Tibial artery (tissue), 4 donors: ENCODE measurements around the gene ICE2.

ENCODE experiments used
- DNase-seq, 2 donors: peaks; one replicate each; pipeline ENCODE4 v3.0.0-alpha.2; 2019
- H3K27ac ChIP-seq, 2 donors: fragments of 200-600 bp; sonication (generic) in 1 of 2; 1 replicate in 1 of 2; 2 replicates in 1 of 2; pipeline ENCODE4 v1.5.1; 2018 to 2019; ENCODE audit warnings: mild to moderate bottlenecking in 1 of 2
- H3K27me3 ChIP-seq, 2 donors: fragments of 200-600 bp; sonication (generic) in 1 of 2; one replicate each; pipeline versions ENCODE4 v1.5.1 to v1.6.0; 2016 to 2019
- H3K36me3 ChIP-seq, 3 donors: fragments of 200-600 bp; sonication (generic) in 2 of 3; one replicate each; pipeline ENCODE4 v1.5.1; 2016 to 2019; ENCODE audit warnings: mild to moderate bottlenecking in 2 of 3
- H3K4me1 ChIP-seq, 4 donors: fragments of 200-600 bp; sonication (generic) in 2 of 4; 1 replicate in 3 of 4; 2 replicates in 1 of 4; pipeline ENCODE4 v1.5.1; 2016 to 2019
- H3K4me3 ChIP-seq, 2 donors: fragments of 200-600 bp; sonication (generic) in 1 of 2; 1 replicate in 1 of 2; 2 replicates in 1 of 2; pipeline ENCODE4 v1.5.1; 2018 to 2019; ENCODE audit warnings: mild to moderate bottlenecking in 2 of 2
- H3K9me3 ChIP-seq, 3 donors: fragments of 200-600 bp; sonication (generic) in 1 of 3; one replicate each; pipeline ENCODE4 v1.5.1; 2016 to 2019
- CTCF ChIP-seq, 2 experiments: fragments of 200-600 bp in 1 of 2; fragments of 450-650 bp in 1 of 2; IDR thresholded peaks; one replicate each; pipeline ENCODE4 v1.5.1; 2017 to 2019; ENCODE audit warnings: antibody characterized with exemption in 2 of 2, mild to moderate bottlenecking in 1 of 2, moderate library complexity in 1 of 2
- intact Hi-C: fragments of 100-400 bp; cut with DNase I; formaldehyde crosslinking; loops from one replicate; pipeline ENCODE4 v1.15.0; 2023; ENCODE audit warnings: low total_unique reads

ICE2 gene

GRCh38 chr15:60385620-60386552 is 93.1 kb downstream of the ICE2 start:
- H3K4me1 ChIP-seq, result peaks cover 0 to 99% (median 68%) of the 10 kb centered on the region in 4 donors
- intact Hi-C loops, result no loop called here
- H3K4me3 ChIP-seq, result no peak overlapping the region
- peak overlapping the region; percentile 10 to 15 for H3K27ac ChIP-seq
- peaks cover 9 to 27% (median 13%) of the 10 kb centered on the region in 3 donors for H3K36me3 ChIP-seq
- no peaks in the 10 kb centered on the region for H3K27me3 ChIP-seq
- no peaks in the 10 kb centered on the region for H3K9me3 ChIP-seq
- no peak for TF ChIP-seq CTCF (IDR thresholded peaks at IDR 0.05)
- DNase-seq, result no peak

- Histone ChIP-seq H3K4me3 (no peak overlapping the region), H3K9me3 (no peaks in the 10 kb centered on the region), H3K36me3 (peaks cover 15 to 27% (median 17%) of the 10 kb centered on the region in 3 donors), H3K27me3 (no peaks in the 10 kb centered on the region), H3K27ac (peak overlapping the region; percentile 10 to 20), H3K4me1 (peaks cover 0 to 99% (median 65%) of the 10 kb centered on the region in 4 donors)
- TF ChIP-seq CTCF (IDR thresholded peaks at IDR 0.05), result no peak
- no peak for DNase-seq
- intact Hi-C loops, result no loop called here
These were observed 94.3 kb downstream of the ICE2 start for GRCh38 chr15:60384526-60385126.

GRCh38 chr15:60384053-60384452 is 94.9 kb downstream of the ICE2 start:
- Histone ChIP-seq H3K4me1 (peaks cover 0 to 99% (median 64%) of the 10 kb centered on the region in 4 donors), H3K4me3 (no peak overlapping the region), H3K36me3 (peaks cover 15 to 27% (median 17%) of the 10 kb centered on the region in 3 donors), H3K9me3 (no peaks in the 10 kb centered on the region), H3K27ac (peak overlapping the region; percentile 10 to 20), H3K27me3 (no peaks in the 10 kb centered on the region)
- no peak for TF ChIP-seq CTCF (IDR thresholded peaks at IDR 0.05)
- DNase-seq, result no peak
- intact Hi-C loops, result no loop called here

- Histone ChIP-seq H3K27ac (peak overlapping the region; percentile 20 to 39), H3K4me1 (peaks cover 0 to 99% (median 62%) of the 10 kb centered on the region in 4 donors), H3K9me3 (no peaks in the 10 kb centered on the region), H3K36me3 (peaks cover 15 to 28% (median 18%) of the 10 kb centered on the region in 3 donors), H3K4me3 (no peak overlapping the region), H3K27me3 (no peaks in the 10 kb centered on the region)
- intact Hi-C loops, result no loop called here
- DNase-seq, result no peak
- no peak for TF ChIP-seq CTCF (IDR thresholded peaks at IDR 0.05)
These were observed 95.9 kb downstream of the ICE2 start for GRCh38 chr15:60382773-60383674.

- H3K4me1 ChIP-seq, result peaks cover 0 to 99% (median 66%) of the 10 kb centered on the region in 4 donors
- peak overlapping the region; percentile 20 to 28 for H3K27ac ChIP-seq
- intact Hi-C loops, result no loop called here
- H3K36me3 ChIP-seq, result peaks cover 21 to 39% (median 30%) of the 10 kb centered on the region in 3 donors
- H3K27me3 ChIP-seq, result no peaks in the 10 kb centered on the region
- no peak for TF ChIP-seq CTCF (IDR thresholded peaks at IDR 0.05)
- DNase-seq, result no peak
- H3K4me3 ChIP-seq, result no peak overlapping the region
- H3K9me3 ChIP-seq, result no peaks in the 10 kb centered on the region
These were observed 97.7 kb downstream of the ICE2 start for GRCh38 chr15:60381148-60381788.
